GM21360 (cell line): ENCODE results near the gene ATP2C2.

Experiments
- ATAC-seq: cut with Tn5 transposase; IDR thresholded peaks from one replicate; pipeline ENCODE4 v1.9.1; 2021; ENCODE audit warnings: mild to moderate bottlenecking, moderate library complexity; ENCODE audit not compliant: unreplicated experiment

The ATP2C2 gene

DNA sequence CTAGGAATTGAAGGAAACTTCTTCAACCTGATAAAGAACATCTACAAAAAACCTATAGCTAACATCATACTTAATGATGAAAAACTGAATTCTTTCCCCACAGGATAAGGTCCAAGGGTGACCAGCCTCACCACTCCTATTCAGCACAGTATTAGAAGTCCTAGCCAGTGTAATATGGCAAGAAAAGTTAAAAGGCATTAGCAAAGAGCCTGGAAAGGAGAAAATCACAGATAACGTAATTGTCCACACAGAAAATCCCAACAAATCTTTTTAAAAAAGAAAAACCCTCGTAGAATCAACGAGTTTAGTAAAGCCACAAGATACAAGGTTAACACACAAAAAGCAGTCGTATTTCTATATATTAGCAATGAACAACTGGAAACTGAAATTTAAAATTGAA is 98.4 kb downstream of the ATP2C2 start:
- ATAC-seq, result no peak

GRCh38 chr16:84467256-84467655 is 98.9 kb downstream of the ATP2C2 start:
- ATAC-seq, result no peak

DNA sequence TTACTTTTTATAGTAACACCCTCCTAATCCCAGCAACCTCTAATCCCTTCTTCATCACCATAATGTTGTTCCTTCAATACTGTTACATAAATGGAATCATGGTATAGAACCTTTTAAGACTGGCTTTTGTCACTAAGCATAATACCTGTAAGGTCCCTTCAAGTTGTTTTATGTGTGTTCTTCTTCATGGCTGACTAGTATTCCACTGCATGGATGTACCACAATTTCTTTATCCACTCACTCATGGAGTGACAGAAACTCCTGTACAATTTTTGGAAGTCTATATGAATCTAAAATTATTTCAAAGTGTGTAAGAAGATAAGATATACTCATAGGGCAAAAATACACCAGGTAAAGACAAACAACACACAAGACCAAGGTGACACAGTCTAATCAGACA is 99.4 kb downstream of the ATP2C2 start:
- ATAC-seq, result no peak

- no peak for ATAC-seq
These were observed 103.0 kb downstream of the ATP2C2 start for GRCh38 chr16:84471316-84471715.

DNA sequence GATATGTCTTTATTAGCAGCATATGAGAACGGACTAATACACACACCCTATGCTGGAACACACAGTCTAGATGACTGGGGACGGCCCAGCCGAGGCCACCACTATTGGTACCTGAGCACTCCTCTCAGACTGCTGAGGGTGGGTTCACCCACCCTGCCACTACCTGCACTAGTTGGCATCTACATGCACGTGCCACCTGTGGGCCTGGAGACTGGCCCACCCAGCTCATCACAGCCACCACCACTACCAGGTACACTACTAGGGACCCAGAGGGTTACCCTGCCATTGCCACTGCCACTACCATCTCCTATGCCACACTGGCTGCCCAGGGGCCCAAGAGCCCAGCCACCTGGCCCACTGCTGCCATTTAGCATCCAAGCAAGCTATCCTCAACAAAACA is 103.6 kb downstream of the ATP2C2 start:
- no peak for ATAC-seq

DNA sequence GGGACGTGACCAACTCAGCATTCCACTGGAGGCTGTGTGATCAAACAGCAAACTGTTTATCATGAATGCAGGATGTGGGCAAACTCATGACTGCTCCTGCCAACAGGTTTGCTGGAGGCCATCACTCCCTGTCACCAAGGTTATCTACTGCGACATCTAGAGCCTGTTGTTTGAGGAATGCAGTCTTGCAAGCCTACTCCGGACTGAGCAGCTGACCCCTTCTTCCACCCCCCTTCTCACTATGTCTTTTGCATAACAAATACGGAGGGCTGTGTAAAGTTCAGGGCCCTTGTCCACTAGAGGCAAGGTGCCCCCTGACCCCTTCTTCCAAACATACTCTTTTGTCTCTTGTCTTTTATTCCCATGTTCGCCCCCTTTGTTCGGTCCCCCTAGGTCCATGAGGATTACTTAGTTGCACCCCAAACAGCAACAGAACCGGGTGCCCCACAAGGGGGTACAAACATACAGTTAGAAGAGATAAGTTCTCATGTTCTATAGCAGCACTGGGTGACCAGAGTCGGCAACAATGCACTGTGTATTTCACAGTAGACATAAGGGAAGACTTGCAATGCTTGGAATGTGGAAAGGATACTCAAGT is 107.4 kb downstream of the ATP2C2 start:
- no peak for ATAC-seq

GRCh38 chr16:84476401-84476800 is 108.1 kb downstream of the ATP2C2 start:
- no peak for ATAC-seq

GRCh38 chr16:84477661-84478060 is 109.3 kb downstream of the ATP2C2 start:
- no peak for ATAC-seq

DNA sequence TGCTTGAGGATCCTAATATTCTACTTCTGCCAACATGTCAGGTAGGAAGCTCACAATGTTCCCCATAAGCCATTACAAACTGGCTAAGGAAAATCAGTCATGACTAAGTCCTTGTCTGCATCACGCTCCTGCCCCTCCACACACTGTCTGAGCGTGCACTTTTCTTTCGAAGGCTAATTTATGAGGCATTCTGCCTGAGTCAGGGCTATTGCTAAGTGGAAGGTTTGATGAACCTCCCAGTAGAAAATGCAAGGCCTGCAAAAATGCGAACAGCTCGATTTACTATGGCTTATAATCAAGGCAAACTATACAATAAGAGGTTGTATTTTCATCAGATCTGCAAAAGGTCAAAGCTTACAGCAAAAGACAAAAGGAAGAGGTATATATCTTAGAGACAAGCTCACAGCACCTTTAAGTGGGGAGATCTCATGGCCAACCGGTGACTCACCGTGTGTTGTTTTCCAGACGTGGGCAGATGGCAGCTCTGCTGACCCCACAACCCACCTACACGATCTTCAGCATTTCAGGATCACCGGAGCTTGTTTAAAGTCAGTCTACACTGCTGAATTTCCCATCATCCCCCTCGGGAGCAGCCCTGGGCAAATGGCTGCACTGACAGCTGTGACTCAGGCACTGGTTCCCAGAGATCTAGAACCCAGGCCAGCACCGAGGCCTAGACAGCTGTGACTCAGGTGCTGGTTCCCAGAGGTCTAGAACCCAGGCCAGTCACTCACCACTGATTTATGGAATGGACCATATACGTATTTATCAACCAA is 110.0 kb downstream of the ATP2C2 start:
- no peak for ATAC-seq

GRCh38 chr16:84479716-84480450 is 111.5 kb downstream of the ATP2C2 start:
- no peak for ATAC-seq

DNA sequence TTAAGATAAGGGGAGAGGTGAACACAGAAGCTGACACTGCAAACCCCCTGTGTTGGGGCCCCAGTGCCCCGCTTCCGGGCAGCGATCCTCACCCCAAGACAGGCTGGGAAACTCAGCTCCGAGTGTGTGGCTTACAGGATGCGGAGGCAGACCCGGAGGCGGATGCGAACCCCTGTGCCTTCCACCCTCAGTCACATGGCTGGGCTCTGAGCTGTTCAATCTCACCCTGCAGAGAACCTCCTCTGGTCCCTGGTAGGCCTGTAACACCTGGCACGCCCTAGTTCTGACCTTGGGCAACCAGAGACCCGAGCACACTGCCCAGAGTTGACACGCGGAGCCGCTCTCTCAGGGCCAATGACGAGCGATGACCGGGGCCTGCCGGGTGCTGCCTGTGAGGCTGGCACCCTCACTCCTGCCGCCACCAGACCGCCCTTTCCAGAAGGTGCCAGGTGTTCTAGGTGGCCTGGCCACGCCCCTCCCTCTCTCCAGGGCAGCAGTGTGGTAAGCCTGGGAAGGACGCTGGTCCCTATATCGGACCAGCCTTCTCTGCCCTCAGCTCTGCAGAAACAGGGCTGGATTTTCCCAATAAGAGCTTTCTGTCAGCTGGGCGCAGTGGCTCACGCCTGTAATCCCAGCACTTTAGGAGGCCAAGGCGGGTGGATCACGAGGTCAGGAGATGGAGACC is 112.9 kb downstream of the ATP2C2 start:
- no peak for ATAC-seq

DNA sequence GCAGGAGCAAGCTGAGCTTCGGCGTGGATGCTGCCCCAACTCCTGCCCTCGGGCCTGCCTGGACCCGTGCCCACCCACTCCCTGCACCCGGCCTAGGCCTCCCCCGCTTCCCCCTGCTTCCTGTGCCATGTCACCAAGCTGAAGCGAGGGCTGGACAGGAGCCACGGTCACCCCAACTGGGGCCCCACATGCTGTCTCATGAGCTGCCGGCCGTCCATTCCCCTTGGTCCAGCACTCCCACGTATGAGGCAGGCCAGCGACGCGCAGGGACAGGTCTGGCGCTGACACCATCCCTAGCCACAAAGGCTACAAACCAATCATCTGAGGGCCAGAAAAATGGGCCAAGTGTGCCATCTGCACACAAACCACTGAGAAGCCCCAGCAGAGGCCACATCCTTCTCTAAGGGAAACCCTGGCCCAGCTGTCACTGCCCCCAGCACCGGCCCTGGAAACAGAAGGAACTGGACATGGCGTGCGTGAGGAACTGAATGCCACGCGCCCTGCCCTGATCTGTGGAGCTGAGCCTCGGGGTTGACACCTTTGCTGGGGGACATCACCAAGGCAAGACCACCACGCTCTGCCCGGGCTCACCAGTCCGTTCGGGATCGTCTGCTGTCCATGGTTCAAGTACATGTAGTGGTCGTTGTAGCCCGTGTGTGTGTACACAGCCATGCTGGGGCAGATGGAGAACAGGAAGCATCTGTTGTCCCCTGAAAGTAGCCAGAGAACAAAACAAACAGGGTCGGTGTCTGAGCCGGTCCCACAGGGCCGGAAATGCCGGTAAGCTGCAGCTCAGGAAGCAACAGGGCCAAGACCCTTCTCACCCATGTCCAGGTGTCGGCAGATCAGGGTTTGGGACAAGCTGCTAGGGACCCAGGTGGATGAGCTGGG is 113.9 kb downstream of the ATP2C2 start:
- no peak for ATAC-seq

- no peak for ATAC-seq
These were observed 114.9 kb downstream of the ATP2C2 start for GRCh38 chr16:84482951-84483881.

GRCh38 chr16:84483882-84484565 is 115.7 kb downstream of the ATP2C2 start:
- ATAC-seq, result no peak

DNA sequence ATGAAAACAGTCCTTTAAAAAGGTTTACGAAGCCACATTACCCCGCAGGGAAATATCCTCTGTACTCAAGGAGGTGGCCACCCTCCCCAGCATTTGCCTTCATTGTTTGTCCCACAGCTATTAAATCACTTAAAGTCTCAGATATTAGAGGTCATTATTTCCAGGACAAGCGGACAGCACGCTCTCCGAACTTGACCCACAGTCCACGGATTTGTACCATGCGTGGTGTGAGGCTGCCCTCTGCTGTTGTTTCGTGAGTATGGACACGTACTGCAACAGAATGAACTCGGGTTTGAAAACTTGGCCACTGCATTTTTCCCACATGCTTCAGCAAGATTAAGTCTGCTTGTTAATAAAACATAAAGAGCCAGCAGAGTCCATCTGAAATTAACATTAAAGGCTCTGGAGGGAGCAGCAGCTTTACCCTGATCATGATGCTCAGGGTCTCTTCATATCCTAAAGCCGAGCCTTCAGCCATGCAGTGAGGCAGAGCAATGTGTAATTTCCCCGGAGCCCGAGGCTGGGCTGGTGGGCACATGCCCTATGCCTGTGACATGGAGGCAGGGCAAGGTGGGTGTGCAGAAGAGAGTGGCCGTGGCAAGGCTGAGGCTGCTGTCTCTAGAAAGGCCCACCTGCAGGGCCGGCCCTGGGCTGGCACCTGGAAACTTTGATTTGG is 116.4 kb downstream of the ATP2C2 start:
- no peak for ATAC-seq

GRCh38 chr16:84485255-84486010 is 117.1 kb downstream of the ATP2C2 start:
- no peak for ATAC-seq

GRCh38 chr16:84486126-84486525 is 117.8 kb downstream of the ATP2C2 start:
- no peak for ATAC-seq
